Right lobe of liver (tissue), 4 donors: Measurements from ENCODE around the gene HSPA2.

Source experiments
- POLR2A ChIP-seq: fragments of 450-650 bp; IDR thresholded peaks from one replicate; pipeline ENCODE4 v1.6.1; 2017; ENCODE audit warnings: antibody characterized with exemption, mild to moderate bottlenecking
- TF ChIP-seq, protein P1 (sequence below), 4 donors: fragments of 200-600 bp in 3 of 4; fragments of 450-650 bp in 1 of 4; IDR thresholded peaks; one replicate each; pipeline versions ENCODE4 v1.5.1 to v1.8.0; 2016 to 2022; ENCODE audit warnings: antibody characterized with exemption in 4 of 4, mild to moderate bottlenecking in 2 of 4
- donor health status: DM: no; HTN: no; CAD: no.
- donor health status: DM: no; HTN: no; CAD: no.
- donor health status: DM: no; HTN: yes; CAD: no.

DNA sequence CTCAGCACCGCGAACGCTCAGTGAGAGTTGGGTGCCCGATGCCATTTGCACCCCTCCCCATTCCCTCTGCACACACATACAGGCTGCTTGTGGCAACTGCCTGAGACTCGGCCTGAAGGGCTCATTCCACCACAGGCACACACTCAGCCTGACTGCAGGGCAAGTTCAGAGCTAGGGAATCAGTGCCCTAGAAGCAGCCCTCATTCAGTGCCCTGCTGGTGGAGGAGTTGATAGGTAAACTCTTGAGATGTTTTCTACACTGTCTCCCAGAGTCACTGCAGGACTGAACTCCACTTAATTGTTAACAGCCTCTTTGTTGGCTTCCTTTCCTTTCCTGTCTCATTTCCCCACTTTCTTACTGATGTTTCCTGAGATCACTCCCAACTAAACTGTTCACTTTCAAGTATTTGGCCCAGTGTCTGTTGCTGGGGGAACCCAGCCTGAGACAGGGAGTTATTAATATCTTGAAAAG is 26.1 kb downstream of the HSPA2 start:
- TF ChIP-seq, protein P1, sequence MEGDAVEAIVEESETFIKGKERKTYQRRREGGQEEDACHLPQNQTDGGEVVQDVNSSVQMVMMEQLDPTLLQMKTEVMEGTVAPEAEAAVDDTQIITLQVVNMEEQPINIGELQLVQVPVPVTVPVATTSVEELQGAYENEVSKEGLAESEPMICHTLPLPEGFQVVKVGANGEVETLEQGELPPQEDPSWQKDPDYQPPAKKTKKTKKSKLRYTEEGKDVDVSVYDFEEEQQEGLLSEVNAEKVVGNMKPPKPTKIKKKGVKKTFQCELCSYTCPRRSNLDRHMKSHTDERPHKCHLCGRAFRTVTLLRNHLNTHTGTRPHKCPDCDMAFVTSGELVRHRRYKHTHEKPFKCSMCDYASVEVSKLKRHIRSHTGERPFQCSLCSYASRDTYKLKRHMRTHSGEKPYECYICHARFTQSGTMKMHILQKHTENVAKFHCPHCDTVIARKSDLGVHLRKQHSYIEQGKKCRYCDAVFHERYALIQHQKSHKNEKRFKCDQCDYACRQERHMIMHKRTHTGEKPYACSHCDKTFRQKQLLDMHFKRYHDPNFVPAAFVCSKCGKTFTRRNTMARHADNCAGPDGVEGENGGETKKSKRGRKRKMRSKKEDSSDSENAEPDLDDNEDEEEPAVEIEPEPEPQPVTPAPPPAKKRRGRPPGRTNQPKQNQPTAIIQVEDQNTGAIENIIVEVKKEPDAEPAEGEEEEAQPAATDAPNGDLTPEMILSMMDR (IDR thresholded peaks at IDR 0.05): no peak
- no peak for TF ChIP-seq POLR2A
